ENCODE measurements around the gene RPAP2. TPM values are rescaled to one million over a fixed set of nuclear protein-coding genes. Genes with fewer than 3 reads are reported as not detected.
"Not testable (repeated sequence)": the region's sequence is repeated elsewhere in the genome, so short reads cannot be mapped to it uniquely, and the experiment has no call there.

Gene RPAP2
- total RNA-seq, 1 experiment from 2014 or later: 28.1 TPM

DNA sequence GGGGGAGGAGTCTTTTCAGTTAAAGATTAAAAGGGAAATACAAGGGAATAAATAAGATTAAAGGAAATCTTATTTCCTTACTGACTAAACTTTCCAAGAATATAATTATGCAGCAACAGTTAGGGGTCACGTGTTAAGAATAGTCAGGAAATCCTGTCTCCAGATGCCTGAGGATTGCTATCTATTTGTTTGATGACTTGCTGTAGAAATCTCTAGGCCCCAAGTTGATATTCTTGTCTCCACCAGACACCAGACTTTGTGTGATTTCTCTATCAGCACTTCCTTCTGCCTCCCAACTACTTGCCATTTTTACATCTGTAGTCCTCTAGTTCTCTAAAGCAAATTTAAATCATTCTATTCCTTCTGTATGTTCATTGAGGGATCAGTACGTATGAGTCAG, 77.5 kb downstream of the RPAP2 start:
- CTCF ChIA-PET: no interaction called here

DNA sequence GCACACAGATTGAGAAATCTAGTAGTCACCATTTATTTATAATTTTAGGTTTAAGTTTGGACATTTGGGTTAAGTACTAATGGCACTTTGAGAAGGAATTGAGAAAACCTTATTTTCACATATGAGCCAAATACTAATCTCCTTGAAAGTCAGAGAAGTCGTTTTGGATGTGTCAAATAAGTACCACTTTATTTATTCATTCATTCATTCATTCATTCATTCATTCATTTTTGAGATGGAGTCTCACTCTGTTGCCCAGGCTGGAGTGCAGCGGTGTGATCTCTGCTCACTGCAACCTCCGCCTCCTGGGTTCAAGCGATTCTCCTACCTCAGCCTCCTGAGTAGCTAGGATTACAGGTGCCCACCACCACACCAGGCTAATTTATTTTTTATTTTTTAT, 79.1 kb downstream of the RPAP2 start:
- H3K9ac ChIP-seq (ENCODE audit: low read length); CTCF ChIA-PET; H3K79me2 ChIP-seq (ENCODE audit: insufficient read depth, low read length); H3K4me3 ChIP-seq (replicated peaks in 1 of 2; ENCODE audit: low read depth in 1 of 2, low read length in 2 of 2); H3K9me3 ChIP-seq (ENCODE audit: control insufficient read depth in 1 of 2, insufficient read depth in 1 of 2, low read depth in 1 of 2, low read length in 2 of 2); POLR2A ChIA-PET; BruUV-seq (replicated peaks); H4K20me1 ChIP-seq (ENCODE audit: insufficient read depth); H3K27ac ChIP-seq (ENCODE audit: low read depth, low read length); H3K4me2 ChIP-seq (ENCODE audit: low read length); RAD21 ChIA-PET (ENCODE audit: low non-redundant PET in 1 of 2, low total read pairs in 2 of 2, uncharacterized antibody in 2 of 2, unreplicated experiment in 2 of 2); H3K4me1 ChIP-seq (ENCODE audit: control insufficient read depth in 1 of 2, insufficient read depth in 2 of 2, low read length in 2 of 2); DNase-seq (ENCODE audit: low read depth, low spot score); ATAC-seq; H2AFZ ChIP-seq (ENCODE audit: low read depth, low read length, poor library complexity, severe bottlenecking); H3K36me3 ChIP-seq (ENCODE audit: control insufficient read depth in 1 of 2, insufficient read depth in 2 of 2, low read length in 2 of 2); intact Hi-C loops (cut with micrococcal nuclease); H3K27me3 ChIP-seq (ENCODE audit: insufficient read depth, low read length); H3K9me2 ChIP-seq (ENCODE audit: insufficient read depth): not testable (repeated sequence)

More for the DNA sequence above, 77.5 kb downstream of the RPAP2 start:
- BruUV-seq (replicated peaks): no TSS peak
- Histone ChIP-seq H3K79me2 (ENCODE audit: insufficient read depth, low read length) (no peaks in the 10 kb centered on the region), H3K9me3 (ENCODE audit: control insufficient read depth in 1 of 2, insufficient read depth in 1 of 2, low read depth in 1 of 2, low read length in 2 of 2) (no peaks in the 10 kb centered on the region), H3K27me3 (ENCODE audit: insufficient read depth, low read length) (no peaks in the 10 kb centered on the region), H3K9me2 (ENCODE audit: insufficient read depth) (no peaks in the 10 kb centered on the region), H3K4me1 (ENCODE audit: control insufficient read depth in 1 of 2, insufficient read depth in 2 of 2, low read length in 2 of 2) (no peaks in the 10 kb centered on the region), H3K9ac (ENCODE audit: low read length) (no peak overlapping the region), H3K4me3 (replicated peaks in 1 of 2; ENCODE audit: low read depth in 1 of 2, low read length in 2 of 2) (no peak overlapping the region), H3K27ac (ENCODE audit: low read depth, low read length) (no peak overlapping the region), H2AFZ (ENCODE audit: low read depth, low read length, poor library complexity, severe bottlenecking) (no peak overlapping the region), H3K4me2 (ENCODE audit: low read length) (no peak overlapping the region), H4K20me1 (ENCODE audit: insufficient read depth) (no peaks in the 10 kb centered on the region), H3K36me3 (ENCODE audit: control insufficient read depth in 1 of 2, insufficient read depth in 2 of 2, low read length in 2 of 2) (no peaks in the 10 kb centered on the region; a peak in 1 of 4 replicates)
- ATAC-seq: no peak
- TF ChIP-seq SIN3A (IDR thresholded peaks at IDR 0.05; ENCODE audit: low read depth) (no peak), EZH2phosphoT487 (IDR thresholded peaks at IDR 0.05; ENCODE audit: borderline replicate concordance) (no peak), POLR2AphosphoS5 (IDR thresholded peaks at IDR 0.05; ENCODE audit: low read depth, low read length) (no peak), ZFX (IDR thresholded peaks at IDR 0.05) (no peak)
- TF ChIP-seq, protein P1, sequence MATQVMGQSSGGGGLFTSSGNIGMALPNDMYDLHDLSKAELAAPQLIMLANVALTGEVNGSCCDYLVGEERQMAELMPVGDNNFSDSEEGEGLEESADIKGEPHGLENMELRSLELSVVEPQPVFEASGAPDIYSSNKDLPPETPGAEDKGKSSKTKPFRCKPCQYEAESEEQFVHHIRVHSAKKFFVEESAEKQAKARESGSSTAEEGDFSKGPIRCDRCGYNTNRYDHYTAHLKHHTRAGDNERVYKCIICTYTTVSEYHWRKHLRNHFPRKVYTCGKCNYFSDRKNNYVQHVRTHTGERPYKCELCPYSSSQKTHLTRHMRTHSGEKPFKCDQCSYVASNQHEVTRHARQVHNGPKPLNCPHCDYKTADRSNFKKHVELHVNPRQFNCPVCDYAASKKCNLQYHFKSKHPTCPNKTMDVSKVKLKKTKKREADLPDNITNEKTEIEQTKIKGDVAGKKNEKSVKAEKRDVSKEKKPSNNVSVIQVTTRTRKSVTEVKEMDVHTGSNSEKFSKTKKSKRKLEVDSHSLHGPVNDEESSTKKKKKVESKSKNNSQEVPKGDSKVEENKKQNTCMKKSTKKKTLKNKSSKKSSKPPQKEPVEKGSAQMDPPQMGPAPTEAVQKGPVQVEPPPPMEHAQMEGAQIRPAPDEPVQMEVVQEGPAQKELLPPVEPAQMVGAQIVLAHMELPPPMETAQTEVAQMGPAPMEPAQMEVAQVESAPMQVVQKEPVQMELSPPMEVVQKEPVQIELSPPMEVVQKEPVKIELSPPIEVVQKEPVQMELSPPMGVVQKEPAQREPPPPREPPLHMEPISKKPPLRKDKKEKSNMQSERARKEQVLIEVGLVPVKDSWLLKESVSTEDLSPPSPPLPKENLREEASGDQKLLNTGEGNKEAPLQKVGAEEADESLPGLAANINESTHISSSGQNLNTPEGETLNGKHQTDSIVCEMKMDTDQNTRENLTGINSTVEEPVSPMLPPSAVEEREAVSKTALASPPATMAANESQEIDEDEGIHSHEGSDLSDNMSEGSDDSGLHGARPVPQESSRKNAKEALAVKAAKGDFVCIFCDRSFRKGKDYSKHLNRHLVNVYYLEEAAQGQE (IDR thresholded peaks at IDR 0.05; ENCODE audit: low read depth): no peak
- ChIA-PET POLR2A (no interaction called here), RAD21 (ENCODE audit: low non-redundant PET in 1 of 2, low total read pairs in 2 of 2, uncharacterized antibody in 2 of 2, unreplicated experiment in 2 of 2) (no interaction called here)
- intact Hi-C loops (cut with micrococcal nuclease): no loop called here
- DNase-seq (ENCODE audit: low read depth, low spot score): no peak
